ENCODE results near the gene TTC39C.
"Not testable (repeated sequence)": the region's sequence is repeated elsewhere in the genome, so short reads cannot be mapped to it uniquely, and the experiment has no call there.

The TTC39C gene

DNA sequence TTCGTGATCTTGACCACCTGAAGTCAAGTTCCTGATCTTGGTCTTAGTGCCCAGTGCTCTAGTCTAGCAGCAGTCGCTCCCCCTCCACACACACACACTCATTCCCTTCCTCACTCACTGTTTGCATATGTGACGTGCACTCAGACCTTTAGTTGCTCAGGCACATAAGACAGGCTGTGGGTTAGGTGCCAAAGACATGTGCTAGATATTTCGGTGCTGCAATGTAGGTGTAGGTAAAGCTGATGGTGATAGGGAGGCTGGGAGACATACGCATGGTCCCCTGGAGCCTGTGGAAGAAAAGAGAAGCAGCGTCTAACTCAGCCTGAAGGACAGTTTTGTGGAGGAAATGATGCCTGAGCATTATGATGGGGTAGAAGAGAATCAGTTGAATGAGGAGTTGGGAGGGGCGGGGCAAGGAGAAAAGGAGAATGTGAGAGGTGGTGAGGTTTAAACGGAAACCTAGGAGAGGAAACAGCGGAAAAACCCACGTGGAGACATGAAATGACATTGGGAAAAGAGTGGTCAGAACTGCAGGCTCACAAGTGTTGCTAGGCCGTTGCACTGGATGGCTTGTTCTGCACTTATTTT is 3.8 kb downstream of the TTC39C start:
- DNase-seq = no peak

DNA sequence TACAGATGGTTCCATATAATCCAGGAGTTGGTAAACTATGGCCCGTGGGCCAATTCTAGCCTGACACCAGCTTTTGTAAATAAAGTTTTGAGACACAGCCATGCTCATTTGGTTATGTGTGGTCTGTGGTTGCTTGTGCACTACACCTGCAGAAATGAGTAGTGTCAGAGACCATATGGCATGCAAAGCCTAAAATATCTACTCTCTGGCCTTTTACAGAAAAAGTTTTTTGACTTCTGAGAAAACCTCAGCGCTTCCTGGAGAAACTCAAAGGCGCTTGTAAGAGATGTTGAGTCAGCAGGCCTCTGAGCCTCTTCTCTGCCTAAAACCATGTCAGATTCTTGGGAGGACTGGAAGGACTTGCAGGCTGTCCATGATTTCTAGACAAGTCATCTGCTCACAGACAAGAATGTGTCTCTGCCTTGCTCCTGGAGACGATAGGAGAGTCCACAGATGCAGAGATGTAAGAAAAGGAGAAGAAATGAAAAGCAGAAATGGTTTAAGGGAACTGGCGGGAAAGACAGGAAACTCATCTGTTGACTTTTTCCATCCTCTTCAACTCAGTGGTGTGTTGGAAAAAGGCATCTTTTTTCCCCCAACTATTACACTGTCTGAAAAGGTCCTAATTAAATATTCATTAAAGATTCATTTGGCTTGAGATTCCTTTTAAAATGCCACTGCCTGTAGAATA is 5.2 kb downstream of the TTC39C start:
- no peak for DNase-seq

DNA sequence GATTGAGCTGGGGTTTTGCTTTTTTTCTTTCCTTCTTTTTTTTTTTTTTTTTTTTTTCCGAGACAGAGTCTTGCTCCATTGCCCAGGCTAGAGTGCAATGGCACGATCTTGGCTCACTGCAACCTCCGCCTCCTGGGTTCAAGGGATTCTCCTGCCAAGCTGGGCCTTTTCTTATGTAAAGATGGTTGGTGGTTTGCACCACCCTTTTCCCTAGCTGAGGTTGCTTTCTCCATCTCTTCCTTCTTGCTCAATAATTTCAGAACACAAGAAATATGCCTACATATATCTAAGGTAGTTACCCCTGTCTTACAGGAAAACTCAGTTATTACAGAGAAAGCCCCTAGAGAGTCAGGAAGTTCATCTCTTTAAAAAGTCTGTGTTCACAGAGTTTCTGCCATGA is 7.0 kb downstream of the TTC39C start:
- no peak for DNase-seq

DNA sequence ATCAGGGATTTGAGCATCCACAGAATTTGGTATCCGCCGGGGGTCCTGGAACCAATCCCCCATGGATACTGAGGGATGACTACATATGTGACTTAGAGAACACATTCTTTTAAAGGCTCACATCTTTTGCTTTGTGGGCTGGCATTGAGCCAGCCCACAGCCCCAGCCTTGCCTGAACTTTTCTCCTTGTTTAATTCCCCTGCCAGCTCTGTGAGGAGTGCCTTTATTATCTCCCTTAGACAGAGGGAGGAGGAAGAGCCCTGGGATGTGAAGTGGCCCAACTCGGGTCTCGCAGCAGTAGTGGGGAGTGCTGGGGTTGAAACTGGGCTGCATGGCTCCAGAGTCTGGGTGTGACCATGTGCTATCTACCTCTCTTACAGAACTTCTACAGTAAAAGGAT is 7.6 kb downstream of the TTC39C start:
- DNase-seq = peak; percentile 33

DNA sequence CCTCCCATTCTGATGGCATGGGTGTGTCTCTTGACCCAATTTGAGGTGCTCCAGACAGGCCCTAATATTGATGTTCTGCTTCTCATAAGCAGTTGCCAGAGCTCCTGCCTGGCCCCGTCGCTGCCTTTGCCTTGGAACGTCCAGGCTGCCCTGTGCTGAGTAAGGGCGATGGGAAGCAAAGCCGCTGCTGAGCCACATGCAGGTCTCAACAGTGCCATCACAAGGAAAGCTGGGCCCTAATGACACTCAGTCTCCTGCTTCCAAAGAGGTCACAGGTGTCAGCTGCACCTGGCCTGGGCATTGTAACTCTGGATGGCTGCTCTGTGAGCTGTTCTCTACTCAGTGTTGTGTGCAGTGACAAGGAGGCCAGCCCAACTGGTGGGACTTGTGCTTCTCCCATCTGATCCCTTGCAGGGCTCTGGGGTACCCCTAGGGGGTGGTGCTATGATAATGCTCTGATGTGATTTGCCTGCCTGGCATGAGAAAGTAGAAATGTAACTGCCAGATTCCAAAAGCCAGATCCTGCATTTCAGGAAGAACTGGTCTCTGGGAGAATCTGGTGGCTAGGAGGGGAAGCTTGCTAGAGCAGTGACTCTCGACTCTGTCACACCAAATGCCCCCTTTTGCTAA is 8.7 kb downstream of the TTC39C start:
- no peak for DNase-seq

DNA sequence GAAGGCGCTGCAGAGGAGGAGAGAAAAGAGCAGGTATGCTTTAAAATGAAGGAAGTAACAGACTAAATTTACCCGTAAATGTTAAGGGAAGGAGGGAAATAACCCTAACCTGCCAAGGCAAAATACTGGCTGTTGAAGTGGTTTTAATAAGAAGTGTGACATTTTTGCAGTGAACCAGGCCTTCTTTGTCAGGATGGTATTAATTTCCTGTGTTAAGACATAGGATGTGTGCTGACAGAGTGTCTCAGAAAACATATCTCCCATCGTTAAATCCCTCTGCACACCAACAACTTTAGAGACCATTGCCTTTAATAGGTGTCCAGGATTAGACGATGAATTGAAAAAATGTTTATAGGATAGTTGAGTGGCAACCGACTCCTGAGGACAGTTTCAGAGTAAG is 9.9 kb downstream of the TTC39C start:
- no peak for DNase-seq

DNA sequence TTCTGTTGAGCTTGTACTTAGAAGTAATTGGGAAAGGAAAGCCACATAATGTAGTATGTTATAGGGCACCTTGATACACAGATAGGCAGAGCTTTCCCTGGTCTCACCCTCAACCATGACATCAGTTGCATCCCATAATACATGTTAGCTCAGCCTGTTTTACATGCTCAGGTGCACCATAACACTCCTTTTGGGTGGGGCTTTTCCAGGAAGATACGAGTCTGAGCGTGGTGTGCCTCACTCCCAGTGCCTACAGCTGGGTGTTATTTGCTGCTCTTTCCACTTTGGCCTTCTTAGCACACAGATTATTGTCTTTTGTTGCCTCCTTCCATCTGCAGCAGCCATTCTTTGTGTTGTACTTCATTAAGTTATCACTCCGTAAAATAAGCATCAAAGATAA is 11.9 kb downstream of the TTC39C start:
- no peak for DNase-seq

DNA sequence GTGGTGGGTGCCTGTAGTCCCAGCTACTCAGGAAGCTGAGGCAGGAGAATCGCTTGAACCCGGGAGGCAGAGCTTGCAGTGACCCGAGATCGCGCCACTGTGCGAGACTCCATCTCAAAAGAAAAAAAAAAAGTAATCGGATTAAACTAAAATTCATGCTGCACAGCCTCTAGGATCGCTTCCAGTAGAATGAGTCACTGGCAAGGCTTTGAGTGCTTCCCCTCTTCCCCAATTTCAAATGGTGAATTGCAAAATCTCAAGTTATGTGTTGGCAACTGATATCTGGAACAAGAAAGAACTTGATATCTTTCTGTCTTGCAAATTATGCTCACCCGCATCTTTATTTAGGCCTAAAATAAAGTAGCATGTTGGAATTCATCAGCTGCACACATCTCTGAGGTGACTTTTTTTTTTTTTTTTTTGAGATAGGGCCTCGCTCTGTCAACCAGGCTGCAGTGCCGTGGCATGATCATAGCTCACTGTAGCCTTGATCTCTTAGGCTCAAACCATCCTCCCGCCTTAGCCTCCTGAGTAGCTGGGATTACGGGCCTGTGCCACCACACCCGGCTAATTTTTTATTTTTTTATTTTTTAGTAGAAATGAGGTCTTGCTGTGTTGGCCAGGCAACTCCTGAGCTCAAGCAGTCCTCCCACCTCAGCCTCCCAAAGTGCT is 12.7 kb downstream of the TTC39C start:
- peak; percentile 87 for DNase-seq

DNA sequence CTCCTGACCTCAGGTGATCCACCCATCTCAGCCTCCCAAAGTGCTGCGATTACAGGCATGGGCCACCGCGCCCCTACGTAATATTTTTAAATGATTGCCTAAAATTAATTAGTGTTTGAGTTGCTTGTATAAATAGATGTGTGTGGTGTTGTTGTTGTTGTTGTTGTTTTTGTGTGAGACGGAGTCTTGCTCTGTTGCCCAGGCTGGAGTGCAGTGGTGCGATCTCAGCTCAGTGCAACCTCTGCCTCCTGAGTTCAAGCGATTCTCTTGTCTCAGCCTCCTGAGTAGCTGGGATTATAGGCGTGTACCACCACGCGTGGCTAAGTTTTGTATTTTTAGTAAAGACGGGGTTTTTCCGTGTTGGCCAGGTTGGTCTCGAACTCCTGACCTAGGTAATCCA is 14.4 kb downstream of the TTC39C start:
- not testable (repeated sequence) for DNase-seq

DNA sequence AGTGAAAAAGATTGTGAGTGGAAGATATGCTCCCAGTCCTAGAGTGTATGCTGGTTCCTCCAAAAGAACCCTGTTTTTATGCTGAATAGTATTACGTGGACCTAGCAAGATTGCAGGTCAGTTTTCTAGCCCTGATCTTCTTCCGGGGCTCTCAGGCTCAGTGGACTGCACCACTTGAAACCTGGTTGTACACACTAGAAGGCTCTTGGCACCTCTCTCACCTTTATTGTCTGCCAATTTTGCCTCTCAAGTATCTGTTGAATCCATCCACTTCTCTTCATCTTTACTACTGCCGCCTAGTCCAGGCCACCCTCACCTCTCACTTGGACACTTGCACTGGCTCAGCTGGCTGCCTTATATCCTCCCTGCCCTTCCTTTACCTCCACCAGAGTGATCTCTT is 16.8 kb downstream of the TTC39C start:
- no peak for DNase-seq

DNA sequence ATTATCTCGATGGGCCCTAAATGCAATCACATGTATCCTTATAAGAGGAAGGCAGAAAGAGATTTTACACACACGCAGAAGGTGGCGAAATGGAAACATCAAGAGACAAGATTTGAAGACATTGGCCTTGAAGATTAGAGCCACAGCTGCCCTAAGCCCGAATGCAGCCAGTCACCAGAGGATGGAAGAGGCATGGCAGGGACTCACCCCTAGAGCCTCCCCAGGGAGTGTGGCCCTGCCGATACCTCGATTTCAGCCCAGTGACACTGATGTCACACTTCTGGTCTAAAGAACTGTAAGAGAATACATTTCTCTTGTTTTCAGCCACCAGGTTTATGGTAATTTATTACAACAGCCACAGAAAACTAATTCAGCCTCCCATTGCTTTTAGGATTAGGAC is 17.4 kb downstream of the TTC39C start:
- DNase-seq = no peak

DNA sequence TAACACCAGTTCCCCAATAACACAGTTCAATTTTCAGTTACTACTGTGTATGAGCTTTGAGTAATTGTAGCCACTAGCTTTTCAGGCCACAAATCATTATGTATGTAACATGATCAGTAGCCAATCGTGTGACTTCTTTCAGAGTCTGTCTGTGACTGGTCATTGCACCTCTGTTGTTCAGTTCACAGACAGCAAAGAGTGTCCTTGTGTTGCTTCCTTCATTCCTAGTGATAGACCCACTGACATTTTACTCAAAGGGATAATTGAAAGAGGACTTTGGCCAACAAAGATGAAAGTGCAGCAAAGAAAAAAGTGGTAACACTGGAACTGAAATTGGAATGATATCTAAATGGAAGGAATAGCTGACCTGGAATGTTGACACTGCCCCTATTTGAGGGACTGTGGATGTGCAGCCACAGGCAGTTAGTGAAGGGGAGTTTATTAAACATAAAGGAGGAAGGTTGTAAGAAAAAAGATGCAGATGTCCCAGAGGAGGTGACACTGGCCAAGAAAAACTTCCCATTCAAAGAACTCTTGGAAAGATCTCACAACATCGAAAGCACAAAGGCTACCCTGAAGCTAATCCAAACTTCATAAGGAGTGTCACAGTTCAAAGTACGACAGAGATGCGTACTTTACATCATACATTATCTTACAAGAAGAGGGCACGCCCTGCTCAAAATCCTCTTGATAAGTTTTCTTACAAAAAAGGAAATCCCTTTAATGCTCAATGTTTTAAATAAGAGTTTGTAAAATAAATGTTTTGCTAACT is 19.3 kb downstream of the TTC39C start:
- no peak for DNase-seq

DNA sequence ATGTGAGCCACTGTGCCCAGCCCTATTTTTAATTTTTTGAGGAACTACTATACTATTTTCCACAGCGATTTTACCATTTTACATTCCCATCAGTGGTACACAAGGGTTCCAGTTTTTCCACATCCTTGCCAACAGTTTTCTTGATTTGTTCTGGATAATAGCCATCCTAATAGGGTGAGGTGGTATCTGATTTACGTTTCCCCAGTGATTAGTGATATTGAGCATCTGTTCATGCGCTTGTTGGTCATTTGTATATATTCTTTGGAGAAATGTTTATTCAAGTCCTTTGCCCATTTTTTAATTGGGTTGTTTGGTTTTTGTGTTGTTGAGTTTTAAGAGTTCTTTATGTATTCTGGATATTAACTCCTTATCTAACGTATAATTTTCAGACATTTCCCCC is 20.8 kb downstream of the TTC39C start:
- no peak for DNase-seq

DNA sequence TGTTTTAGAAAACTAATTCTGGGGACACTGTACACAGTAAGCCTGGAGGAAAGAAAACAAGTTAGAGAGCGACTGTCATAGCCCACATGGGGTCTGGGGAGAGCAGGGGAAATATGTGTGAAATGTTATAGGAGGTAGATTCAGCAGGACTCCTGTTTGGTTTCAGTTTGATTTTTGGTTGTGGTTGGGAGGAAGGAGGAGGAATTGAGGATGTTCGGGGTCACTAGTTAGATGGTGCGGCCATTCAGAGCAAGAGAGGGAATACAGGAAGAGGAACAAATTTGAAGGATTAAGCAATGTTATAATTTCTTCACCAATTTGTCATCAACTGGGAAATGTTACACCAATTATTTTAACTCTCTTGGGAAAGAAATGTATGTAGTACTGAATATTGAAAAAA is 25.1 kb downstream of the TTC39C start:
- no peak for DNase-seq

DNA sequence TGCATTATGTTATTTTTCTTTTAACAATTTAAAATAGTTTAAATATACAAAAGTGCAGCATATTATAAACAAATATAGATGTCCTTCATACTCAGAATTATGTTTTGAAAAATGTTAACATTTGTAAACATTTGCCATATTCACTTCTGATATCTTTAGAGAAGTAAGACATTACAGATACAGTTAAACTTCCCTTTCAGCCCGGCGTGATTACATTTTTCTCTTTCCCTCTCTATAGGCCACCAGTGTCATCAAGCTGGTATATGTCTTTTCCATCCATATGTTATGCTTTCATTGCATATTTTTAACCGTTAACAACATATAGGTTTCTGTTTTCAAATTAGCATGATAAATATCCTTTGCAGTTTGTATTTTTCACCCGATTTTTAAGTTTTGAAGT is 27.1 kb downstream of the TTC39C start:
- DNase-seq = no peak

DNA sequence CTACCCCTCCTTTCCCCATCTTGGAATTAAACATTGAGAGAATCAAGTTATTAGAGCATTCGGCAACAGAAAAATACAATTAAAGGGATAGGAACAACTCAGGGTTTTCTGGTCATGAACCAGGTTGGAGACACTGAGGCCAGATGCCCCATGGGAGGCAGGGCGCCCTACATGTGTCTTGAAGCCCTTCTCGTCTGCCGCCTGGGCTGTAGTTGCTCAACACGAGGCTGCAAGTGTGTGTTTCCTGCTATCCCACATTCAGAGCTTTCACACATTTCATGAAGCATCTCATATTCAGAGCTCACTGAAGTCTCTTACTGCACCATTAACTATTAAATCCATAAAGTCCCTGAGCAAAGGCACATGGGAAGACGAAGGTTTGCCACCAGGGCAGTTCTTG is 28.8 kb downstream of the TTC39C start:
- no peak for DNase-seq

DNA sequence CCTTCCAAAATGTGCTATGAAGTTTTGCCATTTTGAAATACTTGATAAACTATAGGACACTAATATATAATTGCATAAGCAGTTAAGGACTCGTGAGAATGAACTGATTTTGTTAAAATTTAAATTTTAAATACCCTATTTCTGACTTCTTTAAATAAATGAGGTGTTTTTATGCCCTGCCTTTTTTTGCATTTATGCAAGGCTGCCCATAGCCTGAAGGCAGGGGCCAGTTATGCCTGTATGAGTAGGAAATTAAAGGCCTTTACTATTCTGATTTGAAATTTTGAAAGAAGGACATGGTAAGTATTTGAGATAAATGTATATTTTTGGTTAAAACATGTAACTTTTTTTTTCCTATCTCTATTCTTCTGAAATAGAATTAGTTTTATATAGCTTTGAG is 33.7 kb downstream of the TTC39C start:
- no peak for DNase-seq

DNA sequence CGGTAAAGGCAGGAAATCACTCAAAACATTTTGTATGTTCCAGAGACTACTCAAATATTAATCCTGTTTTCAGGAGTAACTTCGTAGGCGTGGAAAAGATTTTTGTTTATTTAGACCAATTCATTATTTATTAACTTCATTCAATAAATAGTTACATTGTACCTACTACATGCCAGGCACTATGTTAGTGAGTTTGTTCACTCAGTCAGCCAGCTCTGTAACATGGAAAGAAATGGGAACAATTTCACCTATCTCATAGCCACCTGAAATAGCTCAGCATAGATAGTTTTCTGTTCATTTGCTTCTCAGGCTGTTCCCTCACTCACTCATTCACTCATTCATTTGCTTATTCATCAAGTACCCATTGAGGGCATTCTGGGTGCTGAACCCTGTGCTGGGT is 34.6 kb downstream of the TTC39C start:
- no peak for DNase-seq

DNA sequence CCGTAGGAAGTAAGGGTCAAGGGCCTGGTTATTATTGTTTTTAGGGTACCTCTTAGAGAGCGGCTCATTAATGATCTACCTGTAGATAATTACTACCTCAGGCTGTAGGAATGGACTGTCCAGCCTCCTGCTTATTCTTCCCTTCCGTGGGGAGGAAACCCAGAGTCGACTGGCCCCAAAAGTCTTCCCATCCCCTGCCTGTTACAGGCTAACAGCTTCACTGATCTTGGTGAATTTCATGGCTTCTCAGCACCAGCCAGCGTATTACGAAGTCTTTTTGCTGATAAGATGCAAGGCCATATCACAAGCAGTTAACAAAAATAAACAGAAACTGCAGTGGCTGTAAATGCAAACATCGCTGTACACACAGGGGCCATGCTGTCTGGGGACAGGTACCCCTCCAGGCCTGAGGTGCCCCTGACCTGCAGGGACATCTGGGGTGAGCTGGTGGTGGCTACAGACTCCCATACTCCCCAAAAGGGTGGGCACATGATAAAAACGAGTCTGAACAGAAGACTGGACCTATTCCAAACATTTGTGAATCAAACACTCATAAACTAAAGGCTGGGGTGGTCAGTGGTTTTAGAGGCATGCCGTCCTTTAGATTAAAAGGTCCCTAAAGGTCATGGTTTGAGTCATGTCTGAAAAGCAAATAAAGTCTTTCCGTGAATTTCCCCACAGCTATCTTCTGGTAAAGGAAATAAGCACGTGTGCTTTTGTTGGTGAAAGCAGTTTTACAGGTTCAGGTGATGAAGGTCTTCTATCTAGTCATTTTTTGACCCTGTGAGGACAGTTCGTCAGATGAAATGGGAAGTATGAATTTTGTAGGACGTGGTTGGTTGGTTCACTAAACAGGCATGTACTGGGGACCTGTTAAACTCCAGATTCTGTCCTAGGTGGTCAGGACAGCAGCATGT is 36.7 kb downstream of the TTC39C start:
- DNase-seq = peak; percentile 69

DNA sequence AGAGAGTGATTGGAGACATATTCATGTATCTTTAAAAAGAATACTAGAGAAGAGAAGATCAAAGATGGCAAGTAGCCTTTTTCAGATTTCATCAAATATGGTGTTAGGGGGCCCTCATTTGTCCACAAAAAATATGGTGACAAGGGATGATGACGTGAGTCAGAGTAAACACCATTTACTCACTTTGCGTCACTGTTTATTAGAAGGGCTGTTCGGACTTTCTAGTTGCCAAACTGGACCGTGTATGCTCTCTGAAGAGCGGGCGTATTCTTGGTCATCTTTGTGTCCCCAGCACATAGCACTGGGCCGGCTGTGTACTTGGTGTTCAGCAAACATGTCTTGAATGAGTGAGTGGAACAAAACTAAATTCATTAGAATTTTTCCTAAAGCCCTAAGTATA is 37.5 kb downstream of the TTC39C start:
- DNase-seq = no peak

DNA sequence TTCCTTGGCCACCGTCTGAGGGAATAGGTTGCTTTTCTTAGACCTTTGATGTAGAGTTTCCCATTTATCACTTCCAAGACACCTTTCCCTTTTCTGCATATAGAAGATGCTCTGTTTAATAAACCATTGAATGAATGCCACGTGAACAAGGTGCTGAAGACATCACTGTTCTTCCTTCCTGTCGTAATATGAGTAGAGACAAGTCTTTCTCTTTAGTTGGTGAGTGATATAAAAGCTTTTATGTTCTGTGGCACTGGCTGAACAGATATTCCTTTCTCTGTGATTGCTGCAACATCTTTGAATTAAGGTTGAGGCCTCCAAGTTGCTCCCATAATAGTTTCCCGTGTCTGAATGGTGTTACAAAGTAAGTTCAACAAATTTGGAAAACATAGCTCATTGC is 38.7 kb downstream of the TTC39C start:
- no peak for DNase-seq

DNA sequence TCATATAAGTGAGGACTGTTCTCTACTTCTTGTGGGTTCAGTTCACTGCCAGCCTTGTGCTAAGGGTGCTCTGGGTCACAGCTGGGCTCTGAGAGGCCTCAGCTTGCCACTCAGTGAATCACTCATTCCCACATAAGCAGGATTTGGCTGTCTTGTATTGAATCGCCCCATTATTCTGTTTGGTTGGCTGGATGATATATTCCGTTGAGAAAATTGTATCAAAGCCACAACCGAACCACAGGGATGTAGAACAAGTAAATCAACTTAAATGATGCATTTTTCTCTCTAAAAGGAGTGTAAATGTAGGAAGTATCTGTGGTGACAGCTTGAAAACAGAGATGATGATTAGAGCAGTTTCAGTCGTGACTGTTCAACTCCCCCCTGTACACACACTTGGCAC is 39.6 kb downstream of the TTC39C start:
- DNase-seq = no peak

Measured in NCI-H226 (cell line).